Fibroblast of upper back skin (primary cell): ENCODE data around the gene CLEC10A.
"Not testable (repeated sequence)": the region's sequence is repeated elsewhere in the genome, so short reads cannot be mapped to it uniquely, and the experiment has no call there.

Source experiments
- DNase-seq: peaks from one replicate; pipeline ENCODE4 v3.0.0-alpha.2; 2013

Gene CLEC10A

GRCh38 chr17:7108560-7108925 is 28.5 kb upstream of the CLEC10A start:
- no peak for DNase-seq

DNA sequence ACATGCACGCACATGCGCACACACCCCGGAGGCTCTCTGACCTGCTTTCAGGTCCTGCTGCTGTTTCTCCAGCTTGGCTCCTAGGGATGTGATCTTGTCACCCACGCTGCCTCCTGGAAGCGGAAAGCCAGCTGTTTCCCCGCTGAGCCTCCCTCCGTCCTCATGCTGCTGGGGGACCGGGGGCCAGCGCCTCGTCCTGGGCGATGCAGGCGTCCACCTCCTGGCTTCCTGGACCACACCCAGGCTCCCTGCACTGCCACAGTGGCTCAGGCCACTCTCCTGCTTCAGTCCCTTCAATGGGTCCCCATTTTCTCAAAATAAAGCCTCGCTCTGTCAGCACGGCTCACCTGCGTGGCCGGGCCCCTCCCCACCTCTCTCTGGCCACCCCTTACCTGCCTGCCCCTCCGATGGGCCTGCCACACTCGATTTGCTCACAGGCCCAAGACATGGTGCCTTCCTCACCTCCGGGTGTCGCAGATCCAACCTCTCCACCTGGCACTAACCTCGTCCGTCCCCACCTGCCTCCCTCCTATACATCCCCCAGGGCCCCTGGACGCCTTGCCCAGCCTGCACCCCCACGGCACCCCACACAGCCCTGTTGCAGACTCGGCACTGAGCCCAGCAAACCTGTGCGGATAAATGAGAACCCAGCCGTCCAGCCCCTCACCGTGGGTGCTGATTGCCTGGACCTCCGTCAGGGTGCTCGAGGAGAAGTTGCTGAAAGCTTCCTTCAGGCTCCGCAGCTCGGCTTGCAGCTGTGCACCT is 27.9 kb upstream of the CLEC10A start:
- DNase-seq = no peak

DNA sequence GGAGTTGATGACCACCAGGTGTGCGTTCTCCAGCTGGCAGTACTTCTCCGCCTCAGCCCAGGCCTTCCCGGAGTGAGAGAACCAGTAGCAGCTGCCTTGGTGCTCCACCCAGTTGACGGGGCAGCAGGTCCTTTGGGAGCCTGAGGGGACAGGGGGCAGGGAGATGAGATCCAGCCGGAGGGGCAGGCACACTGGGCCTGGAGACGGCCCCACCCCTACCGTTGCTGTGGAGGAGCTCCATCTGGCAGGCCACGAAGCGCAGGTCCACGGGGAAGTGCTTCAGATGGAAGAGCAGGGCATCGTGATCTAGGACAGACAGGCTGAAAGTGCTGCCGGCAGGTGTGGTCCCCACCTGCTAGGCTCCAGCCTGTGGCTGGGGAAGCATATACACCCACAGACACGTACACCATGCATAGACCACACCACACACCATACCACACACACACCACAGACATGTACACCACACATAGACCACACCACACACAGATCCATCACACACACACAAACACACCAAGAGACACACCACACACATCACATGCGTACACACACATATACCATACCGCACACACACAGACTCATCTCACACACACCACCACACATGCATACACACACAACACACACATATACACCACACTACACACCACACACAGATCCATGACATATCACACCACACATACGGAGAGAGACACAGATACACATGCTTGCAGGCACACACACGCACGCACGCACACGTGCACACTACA is 27.1 kb upstream of the CLEC10A start:
- DNase-seq = no peak

GRCh38 chr17:7102421-7102820 is 22.4 kb upstream of the CLEC10A start:
- no peak for DNase-seq

GRCh38 chr17:7101531-7101930 is 21.5 kb upstream of the CLEC10A start:
- no peak for DNase-seq

DNA sequence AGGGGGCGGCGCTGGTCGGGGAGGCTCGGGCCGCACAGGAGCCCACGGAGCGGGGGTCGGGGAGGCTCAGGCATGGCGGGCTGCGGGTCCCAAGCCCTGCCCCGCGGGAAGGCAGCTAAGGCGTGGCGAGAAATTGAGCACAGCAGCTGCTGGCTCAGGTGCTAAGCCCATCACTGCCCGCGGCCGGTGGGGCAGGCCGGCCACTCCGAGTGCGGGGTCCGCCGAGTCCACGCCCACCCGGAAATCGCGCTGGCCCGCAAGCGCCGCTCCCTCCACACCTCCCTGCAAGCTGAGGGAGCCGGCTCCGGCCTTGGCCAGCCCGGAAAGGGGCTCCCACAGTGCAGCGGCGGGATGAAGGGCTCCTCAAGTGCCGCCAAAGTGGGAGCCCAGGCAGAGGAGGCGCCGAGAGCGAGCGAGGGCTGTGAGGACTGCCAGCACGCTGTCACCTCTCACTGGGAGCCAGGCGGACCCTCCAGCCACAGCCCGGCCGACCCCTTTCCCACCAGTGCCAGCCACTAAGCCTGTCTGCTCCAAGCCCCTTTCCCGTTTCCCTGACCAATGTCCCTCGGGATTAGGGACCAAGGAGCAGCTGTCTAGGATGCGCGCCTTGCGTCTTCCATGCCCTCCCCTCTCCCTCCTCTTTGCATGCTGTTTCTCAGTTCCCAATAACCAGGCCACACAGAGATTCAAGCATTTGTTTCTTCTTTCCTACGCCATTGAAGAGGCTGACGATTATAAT is 20.8 kb upstream of the CLEC10A start:
- DNase-seq = not testable (repeated sequence)

DNA sequence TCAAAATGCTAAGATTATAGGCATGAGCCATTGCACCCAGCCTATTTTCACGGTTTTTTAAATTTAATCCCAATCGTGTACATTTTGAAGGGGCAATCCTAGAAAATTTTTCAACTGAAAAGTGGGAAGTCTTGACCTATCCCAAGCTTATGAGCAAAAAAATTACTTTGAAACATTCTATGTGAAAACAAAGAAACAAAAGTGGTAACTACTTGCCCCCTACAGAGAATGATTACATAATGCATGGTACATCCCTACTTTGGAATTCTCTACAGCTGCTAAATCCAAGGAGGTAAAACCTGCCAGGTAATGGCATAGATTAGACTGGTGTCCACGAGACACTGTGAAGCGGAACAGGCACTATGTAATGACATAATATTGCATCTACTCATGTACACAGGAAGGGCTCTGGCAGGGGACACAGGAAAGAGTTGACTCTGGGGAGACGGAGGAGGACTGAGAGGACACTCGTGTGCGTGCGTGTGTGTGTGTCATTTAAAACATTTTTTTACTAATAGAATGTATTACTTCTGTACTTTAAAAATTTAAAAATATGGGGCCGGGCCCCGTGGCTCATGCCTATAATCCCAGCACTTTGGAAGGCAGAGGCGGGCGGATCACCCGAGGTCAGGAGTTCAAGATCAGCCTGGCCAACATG is 18.9 kb upstream of the CLEC10A start:
- DNase-seq = no peak

DNA sequence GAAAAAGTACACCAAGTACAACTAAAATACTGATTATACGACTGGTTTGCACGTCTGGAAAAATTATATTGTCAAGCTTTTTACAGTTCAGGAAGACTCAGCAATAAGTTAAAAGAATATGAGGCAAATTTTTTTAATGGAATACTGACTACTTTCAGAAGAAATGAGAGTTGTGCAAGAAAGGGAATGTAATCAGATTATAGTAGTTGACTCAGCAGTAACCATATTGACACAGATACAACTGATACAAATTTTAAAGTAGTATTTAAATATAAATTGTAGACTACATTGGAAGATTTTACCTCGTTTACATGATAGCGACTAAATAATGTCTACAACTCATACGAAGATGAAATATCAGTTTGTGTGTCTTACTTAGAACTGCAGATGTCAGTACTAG is 17.9 kb upstream of the CLEC10A start:
- DNase-seq = no peak

GRCh38 chr17:7095625-7096024 is 15.6 kb upstream of the CLEC10A start:
- no peak for DNase-seq

- DNase-seq = no peak
These were observed 14.6 kb upstream of the CLEC10A start for GRCh38 chr17:7094652-7095019.

DNA sequence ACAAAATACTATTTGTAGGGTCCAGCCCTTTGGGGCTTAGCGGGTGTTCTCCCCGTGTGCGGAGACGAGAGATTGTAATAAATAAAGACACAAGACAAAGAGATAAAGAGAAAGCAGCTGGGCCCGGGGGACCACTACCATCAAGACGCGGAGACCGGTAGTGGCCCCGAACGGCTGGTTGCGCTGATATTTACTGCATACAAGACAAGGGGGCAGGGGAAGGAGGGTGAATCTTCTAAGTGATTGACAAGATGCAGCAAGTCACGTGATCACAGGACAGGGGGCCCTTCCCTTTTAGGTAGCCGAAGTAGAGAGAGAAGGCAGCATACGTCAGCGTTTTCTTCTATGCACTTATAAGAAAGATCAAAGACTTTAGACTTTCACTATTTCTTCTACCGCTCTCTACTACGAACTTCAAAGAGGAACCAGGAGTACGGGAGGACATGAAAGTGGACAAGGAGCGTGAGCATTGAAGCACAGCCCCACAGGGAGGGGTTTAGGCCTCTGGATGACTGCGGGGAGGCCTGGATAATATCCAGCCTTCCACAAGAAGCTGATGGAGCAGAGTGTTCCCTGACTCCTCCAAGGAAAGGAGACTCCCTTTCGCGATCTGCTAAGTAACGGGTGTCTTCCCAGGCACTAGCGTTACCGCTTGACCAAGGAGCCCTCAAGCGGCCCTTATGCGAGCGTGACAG is 11.4 kb upstream of the CLEC10A start:
- DNase-seq = not testable (repeated sequence)

GRCh38 chr17:7089570-7089969 is 9.5 kb upstream of the CLEC10A start:
- not testable (repeated sequence) for DNase-seq

- not testable (repeated sequence) for DNase-seq
These were observed 8.4 kb upstream of the CLEC10A start for GRCh38 chr17:7088442-7088841.

DNA sequence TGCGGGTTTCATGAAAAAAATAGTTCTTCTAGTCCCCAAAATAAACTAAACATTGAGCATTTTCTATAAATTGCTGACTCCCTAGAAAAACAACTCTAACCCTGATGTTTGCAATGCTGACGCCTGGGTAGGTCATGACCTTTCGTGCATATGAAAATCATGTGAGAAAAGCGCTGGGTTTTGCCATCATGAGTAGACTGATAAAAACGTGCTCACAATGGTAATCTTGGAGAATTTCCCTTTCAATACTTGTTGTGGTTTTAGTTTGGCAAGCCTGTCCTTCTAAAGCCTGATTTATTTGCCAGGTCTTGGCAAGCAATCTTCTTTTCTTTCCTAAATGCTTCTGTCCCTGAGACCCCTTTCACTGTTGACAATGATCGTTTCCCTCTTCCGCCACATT is 4.0 kb upstream of the CLEC10A start:
- peak; percentile 23 for DNase-seq

DNA sequence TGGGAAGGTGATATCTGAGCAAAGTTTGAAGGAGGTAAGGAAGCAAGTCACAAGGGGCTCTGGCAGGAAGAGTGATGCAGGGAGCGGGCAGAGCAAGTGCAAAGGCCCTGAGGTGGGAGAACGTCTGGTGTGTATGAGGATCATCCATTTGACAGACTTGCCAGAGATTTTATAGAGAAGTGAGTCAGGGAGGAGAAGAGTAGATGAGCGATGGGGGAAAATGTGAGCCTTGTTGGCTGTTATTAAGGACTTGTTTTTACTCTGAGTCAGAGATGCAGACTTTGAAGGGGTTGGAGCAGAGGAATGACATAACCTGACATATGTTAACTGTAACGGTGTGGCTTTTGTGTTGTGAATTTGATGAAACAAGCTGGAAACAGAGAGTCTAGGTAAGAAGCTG is 3.5 kb upstream of the CLEC10A start:
- peak; percentile 25 for DNase-seq

DNA sequence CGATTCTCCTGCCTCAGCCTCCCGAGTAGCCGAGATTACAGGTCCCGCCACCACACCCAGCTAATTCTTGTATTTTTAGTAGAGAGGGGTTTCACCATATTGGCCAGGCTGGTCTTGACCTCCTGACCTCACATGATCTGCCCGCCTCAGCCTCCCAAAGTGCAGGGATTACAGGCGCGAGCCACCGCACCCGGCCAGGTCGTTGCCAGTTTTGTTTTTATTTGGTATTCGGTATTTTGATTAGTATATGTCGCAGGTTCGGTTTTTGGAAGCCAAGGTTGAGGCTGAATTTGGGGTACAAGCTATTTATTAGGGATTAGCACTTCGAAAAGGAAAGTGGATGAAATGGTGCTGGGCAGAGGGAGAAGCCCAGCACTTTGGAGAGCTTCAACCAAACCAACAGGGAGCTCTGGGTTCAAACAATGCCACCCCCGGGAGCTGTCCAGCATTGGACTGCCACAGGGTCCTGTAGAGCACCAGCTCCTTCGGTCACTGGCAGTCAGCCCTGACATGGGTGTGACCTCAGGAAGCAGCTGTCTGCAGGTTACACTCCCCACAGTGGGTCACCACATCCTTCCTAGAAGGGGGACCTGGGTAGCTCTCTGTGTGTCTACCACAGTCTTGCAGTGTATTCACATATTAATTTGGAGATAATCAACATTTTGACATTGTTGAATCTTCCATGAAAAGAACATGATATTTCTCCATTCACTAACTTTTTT is 1.5 kb upstream of the CLEC10A start:
- no peak for DNase-seq

- no peak for DNase-seq
These were observed 498 bp upstream of the CLEC10A start for GRCh38 chr17:7080456-7081041.

GRCh38 chr17:7078711-7079110 is 1.3 kb downstream of the CLEC10A start:
- no peak for DNase-seq

DNA sequence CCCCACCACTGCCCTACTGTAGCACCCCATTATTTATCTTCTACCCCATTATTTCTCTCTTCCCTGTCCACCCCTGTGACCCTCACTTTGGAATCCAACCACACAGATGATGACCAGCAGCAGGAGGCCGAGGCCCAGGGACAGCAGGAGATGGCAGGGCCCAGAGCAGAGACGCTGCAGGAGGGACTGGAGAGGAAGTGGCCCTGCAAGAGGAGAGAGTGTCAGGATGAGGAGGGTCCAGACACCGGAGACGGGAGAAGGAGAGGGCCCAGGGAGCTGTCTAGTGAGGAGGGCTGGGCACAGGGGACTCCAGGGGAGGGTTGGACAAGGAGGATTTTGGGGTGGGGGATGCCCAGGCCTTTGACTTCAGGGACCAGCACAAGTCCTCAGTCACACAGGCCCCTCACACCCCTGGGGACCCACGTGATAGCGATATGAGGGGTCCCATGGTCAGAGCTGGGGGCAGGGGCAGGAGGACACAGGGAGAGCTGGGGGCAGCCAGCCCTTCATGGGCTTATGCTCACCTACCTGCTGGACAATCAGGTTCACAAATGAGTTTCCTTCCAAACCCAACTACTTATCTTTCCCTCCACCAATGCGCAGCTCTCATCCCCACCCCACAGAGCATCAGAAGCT is 2.0 kb downstream of the CLEC10A start:
- no peak for DNase-seq

- DNase-seq = no peak
These were observed 5.1 kb downstream of the CLEC10A start for GRCh38 chr17:7074931-7075330.

DNA sequence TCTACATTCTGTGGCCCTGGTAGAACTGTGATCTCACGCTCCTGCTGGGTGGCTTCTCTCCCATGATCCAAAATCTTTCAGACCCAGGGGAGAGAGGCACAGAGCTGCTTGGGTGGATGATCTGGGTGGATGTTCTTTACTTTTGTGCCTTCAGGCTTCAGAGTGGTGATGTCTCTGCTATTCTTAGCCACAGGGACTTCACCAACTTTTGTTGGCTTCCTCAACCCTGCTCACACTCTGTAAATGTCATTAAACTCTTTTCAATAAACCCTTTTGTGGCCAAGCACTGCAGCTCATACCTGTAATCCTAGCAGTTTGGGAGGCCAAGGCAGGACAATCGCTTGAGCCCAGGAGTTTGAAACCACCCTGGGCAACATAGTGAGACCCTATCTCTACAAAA is 7.6 kb downstream of the CLEC10A start:
- DNase-seq = no peak
